Glutamatergic neuron (in vitro differentiated cells): Measurements from ENCODE around the gene CD63. TPM values are rescaled to one million over a fixed set of nuclear protein-coding genes. Genes with fewer than 3 reads are reported as not detected.

Source experiments
- DNase-seq: peaks from one replicate; pipeline ENCODE4 v3.0.0; 2022
- H3K27ac Mint-ChIP-seq: one replicate; pipeline ENCODE4 v1.8.0; 2020; ENCODE audit warnings: mild to moderate bottlenecking, mixed read lengths, inconsistent platforms; ENCODE audit not compliant: unreplicated experiment
- H3K27me3 Mint-ChIP-seq: one replicate; pipeline ENCODE4 v1.8.0; 2020; ENCODE audit warnings: mild to moderate bottlenecking, moderate library complexity, mixed read lengths, inconsistent platforms; ENCODE audit not compliant: unreplicated experiment
- H3K36me3 Mint-ChIP-seq: one replicate; pipeline ENCODE4 v1.8.0; 2020; ENCODE audit warnings: mild to moderate bottlenecking, mixed read lengths, inconsistent platforms; ENCODE audit not compliant: unreplicated experiment
- H3K4me1 Mint-ChIP-seq: one replicate; pipeline ENCODE4 v1.8.0; 2020; ENCODE audit warnings: mild to moderate bottlenecking, low read depth, mixed read lengths, inconsistent platforms; ENCODE audit not compliant: unreplicated experiment
- H3K4me3 Mint-ChIP-seq: one replicate; pipeline ENCODE4 v1.8.0; 2020; ENCODE audit warnings: mild to moderate bottlenecking, mixed read lengths, inconsistent platforms; ENCODE audit not compliant: unreplicated experiment
- H3K9me3 Mint-ChIP-seq: one replicate; pipeline ENCODE4 v1.8.0; 2020; ENCODE audit warnings: mild to moderate bottlenecking, moderate library complexity, mixed read lengths, inconsistent platforms; ENCODE audit not compliant: unreplicated experiment
- CTCF ChIP-seq: fragments of 200-600 bp; sonication (generic); IDR thresholded peaks from one replicate; pipeline ENCODE4 v1.5.0; 2021; ENCODE audit not compliant: partially characterized antibody, unreplicated experiment
- total RNA-seq: library from RNA; stranded (reverse); fragmentation: NEBNext Ultra II Directional; extraction: Animal tissue kit (Norgen Biotek cat#: 25700); gene quantifications from one replicate; pipeline ENCODE4 v1.2.1, GENCODE V29; 2021; ENCODE audit not compliant: unreplicated experiment

CD63 gene
- total RNA-seq, 1 donor from 2014 or later = 619 TPM

GRCh38 chr12:55679691-55680090 lies 49.1 kb downstream of the CD63 start:
- DNase-seq = no peak
- Mint-ChIP-seq H3K4me3 (no peak overlapping the region), H3K27ac (no peak overlapping the region), H3K36me3 (no peaks in the 10 kb centered on the region), H3K9me3 (peaks cover 2% of the 10 kb centered on the region), H3K27me3 (no peaks in the 10 kb centered on the region), H3K4me1 (no peaks in the 10 kb centered on the region)
- no peak for TF ChIP-seq CTCF

GRCh38 chr12:55676707-55677106 lies 52.1 kb downstream of the CD63 start:
- Mint-ChIP-seq H3K9me3 (peaks cover 2% of the 10 kb centered on the region), H3K27me3 (no peaks in the 10 kb centered on the region), H3K27ac (no peak overlapping the region), H3K4me1 (no peaks in the 10 kb centered on the region), H3K36me3 (no peaks in the 10 kb centered on the region), H3K4me3 (no peak overlapping the region)
- no peak for DNase-seq
- TF ChIP-seq CTCF = no peak

GRCh38 chr12:55675666-55676065 lies 53.1 kb downstream of the CD63 start:
- peaks cover 2% of the 10 kb centered on the region for H3K9me3 Mint-ChIP-seq
- DNase-seq = no peak
- no peaks in the 10 kb centered on the region for H3K27me3 Mint-ChIP-seq
- no peak overlapping the region for H3K27ac Mint-ChIP-seq
- no peaks in the 10 kb centered on the region for H3K4me1 Mint-ChIP-seq
- H3K36me3 Mint-ChIP-seq = no peaks in the 10 kb centered on the region
- no peak for TF ChIP-seq CTCF
- no peak overlapping the region for H3K4me3 Mint-ChIP-seq

Other genes starting within 250 kb of the CD63 start
- gene OR6C68, start 236.6 kb downstream of the CD63 start, total RNA-seq = not detected
- not detected for gene OR6C4, start 179.4 kb downstream of the CD63 start, total RNA-seq
- not detected for gene OR2AP1, start 156.5 kb downstream of the CD63 start, total RNA-seq
- not detected for gene OR10P1, start 92.1 kb downstream of the CD63 start, total RNA-seq
- 156 TPM for gene ITGA7, start 21.1 kb downstream of the CD63 start, total RNA-seq
- gene BLOC1S1, start 13.0 kb downstream of the CD63 start, total RNA-seq = 71.2 TPM
- 6.6 TPM for gene RDH5, start 8.6 kb downstream of the CD63 start, total RNA-seq
- gene GDF11, start 14.1 kb upstream of the CD63 start, total RNA-seq = 52.4 TPM
- gene SARNP, start 88.7 kb upstream of the CD63 start, total RNA-seq = 98.7 TPM
- 47.6 TPM for gene ORMDL2, start 89.0 kb upstream of the CD63 start, total RNA-seq
- gene DNAJC14, start 100.6 kb upstream of the CD63 start, total RNA-seq = 37.6 TPM
- not detected for gene MMP19, start 113.9 kb upstream of the CD63 start, total RNA-seq
- 55.3 TPM for gene PYM1, start 198.9 kb upstream of the CD63 start, total RNA-seq
- 57.5 TPM for gene DGKA, start 202.2 kb upstream of the CD63 start, total RNA-seq
- 851 TPM for gene PMEL, start 237.0 kb upstream of the CD63 start, total RNA-seq
- 20.5 TPM for gene CDK2, start 237.8 kb upstream of the CD63 start, total RNA-seq
- gene RAB5B, start 245.1 kb upstream of the CD63 start, total RNA-seq = 170 TPM